Activated CD8-positive, alpha-beta memory T cell treated with anti-CD3 and anti-CD28 coated beads, Interleukin-2, amount 10 ng/mL, durations not matched to agents 7 days and 5 days (primary cell): ENCODE results near the gene DPY19L3. TPM values are rescaled to one million over a fixed set of nuclear protein-coding genes. Genes with fewer than 3 reads are reported as not detected.

ENCODE experiments used
- ATAC-seq: fragments of 150-1000 bp; cut with Tn5 transposase; one replicate; pipeline ENCODE4 v1.10.0; 2021; ENCODE audit warnings: moderate library complexity
- CTCF ChIA-PET: fragments of 350-600 bp; sonication (Branson Sonifier 250); formaldehyde crosslinking; loops from one replicate; lab custom pipeline; 2021; ENCODE audit warnings: antibody characterized with exemption; lab: Charles Lee
- DNase-seq: peaks from one replicate; pipeline ENCODE4 v3.0.0-alpha.2; 2020
- H3K27ac Mint-ChIP-seq: one replicate; pipeline ENCODE4 v1.8.0; 2021; ENCODE audit warnings: mild to moderate bottlenecking, mixed read lengths
- H3K27me3 Mint-ChIP-seq: one replicate; pipeline ENCODE4 v1.8.0; 2021; ENCODE audit warnings: mixed read lengths
- H3K36me3 Mint-ChIP-seq: one replicate; pipeline ENCODE4 v1.8.0; 2021; ENCODE audit warnings: mild to moderate bottlenecking, mixed read lengths
- H3K4me1 Mint-ChIP-seq: one replicate; pipeline ENCODE4 v1.8.0; 2021; ENCODE audit warnings: mixed read lengths
- H3K4me3 Mint-ChIP-seq: one replicate; pipeline ENCODE4 v1.8.0; 2021; ENCODE audit warnings: mild to moderate bottlenecking, moderate library complexity, mixed read lengths
- H3K9me3 Mint-ChIP-seq: one replicate; pipeline ENCODE4 v1.8.0; 2022; ENCODE audit warnings: low read depth, mixed read lengths
- total RNA-seq, 2 experiments: library from RNA; stranded (reverse); gene quantifications; one replicate each; pipeline ENCODE4 v1.2.3, GENCODE V29; 2021

Gene DPY19L3
- total RNA-seq: 10 to 100 TPM in 1 of 2 experiments, 1 to 10 TPM in 1; 8.9 to 10.2 TPM

- CTCF ChIA-PET: interaction anchor here (0.7 to 0.9 kb wide), 2 partner anchors 48 to 59 kb away, joined by 3 read pairs; no protein-coding TSS in a partner anchor
- DNase-seq (peak; percentile 95), ATAC-seq (peak; percentile 96)
- H3K36me3 Mint-ChIP-seq: peaks cover 13% of the 10 kb centered on the region
- H3K27ac Mint-ChIP-seq: peak within 1 kb of the TSS; percentile 89
- H3K27me3 Mint-ChIP-seq: no peaks in the 10 kb centered on the region
- peak within 1 kb of the TSS; percentile 80 for H3K4me3 Mint-ChIP-seq
- no peaks in the 10 kb centered on the region for H3K9me3 Mint-ChIP-seq
- H3K4me1 Mint-ChIP-seq: peaks cover 22% of the 10 kb centered on the region
Measured at GRCh38 chr19:32405431-32406160, at the start of gene DPY19L3. DPY19L3 (plus strand) TSS chr19:32405770; CDS start chr19:32408254, 2,484 bp downstream.

GRCh38 chr19:32357720-32358119 lies 47.9 kb upstream of the DPY19L3 start:
- peaks cover 10% of the 10 kb centered on the region for H3K4me1 Mint-ChIP-seq
- H3K9me3 Mint-ChIP-seq: no peaks in the 10 kb centered on the region
- DNase-seq (no peak), ATAC-seq (no peak)
- peak overlapping the region; percentile 24 for H3K27ac Mint-ChIP-seq
- CTCF ChIA-PET: interaction anchor here (1.5 to 3.4 kb wide), 2 partner anchors 12 to 48 kb away, joined by 3 to 13 read pairs; partner anchors contain the start of genes DPY19L3 and ZNF507
- peaks cover 65% of the 10 kb centered on the region for H3K36me3 Mint-ChIP-seq
- no peak overlapping the region for H3K4me3 Mint-ChIP-seq
- H3K27me3 Mint-ChIP-seq: no peaks in the 10 kb centered on the region

- ATAC-seq (no peak), DNase-seq (no peak)
- Mint-ChIP-seq H3K4me1 (peaks cover 10% of the 10 kb centered on the region), H3K4me3 (no peak overlapping the region), H3K27ac (no peak overlapping the region), H3K36me3 (peaks cover 63% of the 10 kb centered on the region), H3K9me3 (no peaks in the 10 kb centered on the region), H3K27me3 (no peaks in the 10 kb centered on the region)
- CTCF ChIA-PET: interaction anchor here (1.5 to 3.4 kb wide), 2 partner anchors 12 to 47 kb away, joined by 3 to 13 read pairs; partner anchors contain the start of genes DPY19L3 and ZNF507
Measured at GRCh38 chr19:32358321-32358720, 47.2 kb upstream of the DPY19L3 start.

GRCh38 chr19:32359581-32359980 lies 46.0 kb upstream of the DPY19L3 start:
- Mint-ChIP-seq H3K9me3 (no peaks in the 10 kb centered on the region), H3K27ac (no peak overlapping the region), H3K36me3 (peaks cover 60% of the 10 kb centered on the region), H3K4me3 (no peak overlapping the region), H3K4me1 (peaks cover 7% of the 10 kb centered on the region), H3K27me3 (no peaks in the 10 kb centered on the region)
- DNase-seq: no peak
- CTCF ChIA-PET: interaction anchor here (1.2 kb wide), 1 partner anchor 10 kb away, joined by 3 read pairs; no protein-coding TSS in a partner anchor
- ATAC-seq: no peak

GRCh38 chr19:32361574-32362317 lies 43.8 kb upstream of the DPY19L3 start:
- no peaks in the 10 kb centered on the region for H3K9me3 Mint-ChIP-seq
- DNase-seq (no peak), ATAC-seq (no peak)
- peaks cover 66% of the 10 kb centered on the region for H3K36me3 Mint-ChIP-seq
- CTCF ChIA-PET: no interaction called here
- no peak overlapping the region for H3K27ac Mint-ChIP-seq
- H3K4me1 Mint-ChIP-seq: no peaks in the 10 kb centered on the region
- no peaks in the 10 kb centered on the region for H3K27me3 Mint-ChIP-seq
- H3K4me3 Mint-ChIP-seq: no peak overlapping the region

- H3K27me3 Mint-ChIP-seq: no peaks in the 10 kb centered on the region
- no peaks in the 10 kb centered on the region for H3K9me3 Mint-ChIP-seq
- CTCF ChIA-PET: no interaction called here
- peaks cover 69% of the 10 kb centered on the region for H3K36me3 Mint-ChIP-seq
- H3K27ac Mint-ChIP-seq: no peak overlapping the region
- DNase-seq (no peak), ATAC-seq (no peak)
- H3K4me1 Mint-ChIP-seq: no peaks in the 10 kb centered on the region
- H3K4me3 Mint-ChIP-seq: no peak overlapping the region
Measured at GRCh38 chr19:32362318-32362691, 43.3 kb upstream of the DPY19L3 start.

GRCh38 chr19:32363175-32363574 lies 42.4 kb upstream of the DPY19L3 start:
- Mint-ChIP-seq H3K4me1 (no peaks in the 10 kb centered on the region), H3K27ac (no peak overlapping the region), H3K36me3 (peaks cover 73% of the 10 kb centered on the region), H3K9me3 (no peaks in the 10 kb centered on the region), H3K27me3 (no peaks in the 10 kb centered on the region), H3K4me3 (no peak overlapping the region)
- ATAC-seq (no peak), DNase-seq (no peak)
- CTCF ChIA-PET: no interaction called here

- CTCF ChIA-PET: no interaction called here
- no peak for DNase-seq
- no peaks in the 10 kb centered on the region for H3K27me3 Mint-ChIP-seq
- no peaks in the 10 kb centered on the region for H3K4me1 Mint-ChIP-seq
- no peak overlapping the region for H3K4me3 Mint-ChIP-seq
- ATAC-seq: no peak
- no peak overlapping the region for H3K27ac Mint-ChIP-seq
- peaks cover 77% of the 10 kb centered on the region for H3K36me3 Mint-ChIP-seq
- H3K9me3 Mint-ChIP-seq: no peaks in the 10 kb centered on the region
Measured at GRCh38 chr19:32363632-32364031, 41.9 kb upstream of the DPY19L3 start.

GRCh38 chr19:32364040-32364439 lies 41.5 kb upstream of the DPY19L3 start:
- CTCF ChIA-PET: no interaction called here
- no peak overlapping the region for H3K27ac Mint-ChIP-seq
- H3K9me3 Mint-ChIP-seq: no peaks in the 10 kb centered on the region
- peaks cover 74% of the 10 kb centered on the region for H3K36me3 Mint-ChIP-seq
- DNase-seq (no peak), ATAC-seq (no peak)
- H3K4me1 Mint-ChIP-seq: no peaks in the 10 kb centered on the region
- no peaks in the 10 kb centered on the region for H3K27me3 Mint-ChIP-seq
- H3K4me3 Mint-ChIP-seq: no peak overlapping the region

- H3K36me3 Mint-ChIP-seq: peaks cover 79% of the 10 kb centered on the region
- no peak overlapping the region for H3K4me3 Mint-ChIP-seq
- DNase-seq: no peak
- CTCF ChIA-PET: no interaction called here
- no peaks in the 10 kb centered on the region for H3K27me3 Mint-ChIP-seq
- H3K27ac Mint-ChIP-seq: no peak overlapping the region
- H3K4me1 Mint-ChIP-seq: no peaks in the 10 kb centered on the region
- no peak for ATAC-seq
- no peaks in the 10 kb centered on the region for H3K9me3 Mint-ChIP-seq
Measured at GRCh38 chr19:32367063-32367462, 38.5 kb upstream of the DPY19L3 start.

GRCh38 chr19:32367948-32368536 lies 37.5 kb upstream of the DPY19L3 start:
- Mint-ChIP-seq H3K4me3 (no peak overlapping the region), H3K4me1 (no peaks in the 10 kb centered on the region), H3K9me3 (no peaks in the 10 kb centered on the region), H3K27ac (no peak overlapping the region), H3K27me3 (no peaks in the 10 kb centered on the region), H3K36me3 (peaks cover 80% of the 10 kb centered on the region)
- DNase-seq (no peak), ATAC-seq (no peak)
- CTCF ChIA-PET: interaction anchor here (1.2 kb wide), 1 partner anchor 20 kb away, joined by 4 read pairs; no protein-coding TSS in a partner anchor

- Mint-ChIP-seq H3K9me3 (no peaks in the 10 kb centered on the region), H3K27me3 (no peaks in the 10 kb centered on the region), H3K36me3 (peaks cover 82% of the 10 kb centered on the region), H3K27ac (no peak overlapping the region), H3K4me1 (no peaks in the 10 kb centered on the region), H3K4me3 (no peak overlapping the region)
- CTCF ChIA-PET: interaction anchor here (1.2 kb wide), 1 partner anchor 19 kb away, joined by 4 read pairs; no protein-coding TSS in a partner anchor
- ATAC-seq (no peak), DNase-seq (no peak)
Measured at GRCh38 chr19:32368787-32369186, 36.8 kb upstream of the DPY19L3 start.

GRCh38 chr19:32372726-32373517 lies 32.6 kb upstream of the DPY19L3 start:
- DNase-seq (no peak), ATAC-seq (no peak)
- Mint-ChIP-seq H3K27me3 (no peaks in the 10 kb centered on the region), H3K36me3 (peaks cover 57% of the 10 kb centered on the region), H3K4me1 (no peaks in the 10 kb centered on the region), H3K27ac (no peak overlapping the region), H3K9me3 (no peaks in the 10 kb centered on the region), H3K4me3 (no peak overlapping the region)
- CTCF ChIA-PET: no interaction called here
